ENCODE measurements around the gene GPANK1.

The GPANK1 gene

DNA sequence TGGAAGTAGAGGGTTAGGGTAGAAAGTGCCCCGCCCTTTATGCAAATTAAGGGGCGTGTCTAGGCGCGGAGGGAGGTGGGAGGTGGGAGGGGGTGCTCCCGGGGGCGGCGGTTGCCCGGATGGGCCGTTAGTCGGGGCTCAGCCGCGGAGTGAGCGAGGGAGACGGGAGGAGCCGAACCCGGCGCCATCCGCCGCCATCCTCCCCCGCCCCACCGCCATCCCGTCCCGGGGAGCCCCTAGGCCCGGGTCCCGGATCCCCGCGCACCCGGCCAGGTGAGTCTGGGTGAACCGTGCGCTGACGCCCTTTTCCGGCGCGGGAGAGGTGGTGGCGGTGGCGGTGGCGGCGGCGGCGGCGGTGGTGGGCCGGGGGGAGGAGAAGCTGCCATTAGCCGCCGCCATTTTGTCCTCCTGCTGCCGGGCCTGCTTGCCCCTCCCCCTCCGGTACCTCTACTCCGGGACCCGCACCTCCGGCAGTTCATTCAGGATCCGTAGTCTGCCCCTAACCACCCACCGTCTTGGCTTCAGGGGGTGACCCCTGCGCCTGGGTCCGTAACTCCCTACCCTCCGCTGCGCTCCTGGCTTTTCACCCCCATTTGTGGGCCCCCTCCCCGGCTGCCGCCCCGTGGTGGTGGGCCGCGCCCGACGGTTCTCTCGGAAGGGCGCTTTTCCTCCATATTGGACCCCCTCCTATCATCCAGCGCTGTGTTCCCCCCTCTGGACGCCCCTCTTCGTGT lies 44.0 kb downstream of the GPANK1 start, which contains the start of gene PRRC2A (continued):
- TF ChIP-seq TCF7L2 (IDR thresholded peaks at IDR 0.05; ENCODE audit: borderline replicate concordance, low read depth, low read length) (no peak), ZNF24 (tag by site-specific recombination; IDR thresholded peaks at IDR 0.05) (0 out of 2 replicates have a peak, but pooled peaks have one; percentile 61), ZNF350 (tag by site-specific recombination; IDR thresholded peaks at IDR 0.05) (no peak), ZNF544 (tag by site-specific recombination; IDR thresholded peaks at IDR 0.05) (no peak), HOXD13 (CRISPR knock-in tag; IDR thresholded peaks at IDR 0.05; ENCODE audit: borderline replicate concordance) (no peak), ZNF311 (tag by site-specific recombination; IDR thresholded peaks at IDR 0.05; ENCODE audit: borderline replicate concordance) (no peak), ZNF658 (tag by site-specific recombination; IDR thresholded peaks at IDR 0.05) (no peak), ZNF239 (tag by site-specific recombination; IDR thresholded peaks at IDR 0.05) (0 out of 2 replicates have a peak, but pooled peaks have one; percentile 37), ZSCAN23 (tag by site-specific recombination; IDR thresholded peaks at IDR 0.05) (no peak; the same call in 1 of the 2 replicates), ZNF600 (tag by site-specific recombination; IDR thresholded peaks at IDR 0.05) (peak; percentile 79), ZNF555 (tag by site-specific recombination; conservative IDR thresholded peaks at IDR 0.05) (no peak), ZNF16 (tag by site-specific recombination; IDR thresholded peaks at IDR 0.05; ENCODE audit: low read depth) (no peak), ZNF416 (tag by site-specific recombination; IDR thresholded peaks at IDR 0.05) (no peak), GLI2 (tag by site-specific recombination; IDR thresholded peaks at IDR 0.05; ENCODE audit: borderline replicate concordance, low read depth) (no peak), ZIC2 (tag by site-specific recombination; IDR thresholded peaks at IDR 0.05) (peak; percentile 68), KLF16 (tag by site-specific recombination; IDR thresholded peaks at IDR 0.05) (peak; percentile 92), KLF7 (tag by site-specific recombination; IDR thresholded peaks at IDR 0.05; ENCODE audit: borderline replicate concordance) (peak; percentile 67; the same call in 1 of the 2 replicates), ZFP69B (tag by site-specific recombination; IDR thresholded peaks at IDR 0.05) (peak; percentile 83), ZNF114 (tag by site-specific recombination; IDR thresholded peaks at IDR 0.05) (no peak), ZNF146 (tag by site-specific recombination; IDR thresholded peaks at IDR 0.05) (peak; percentile 58), ZNF157 (tag by site-specific recombination; IDR thresholded peaks at IDR 0.05) (0 out of 2 replicates have a peak, but pooled peaks have one; percentile 6), ZNF585B (tag by site-specific recombination; IDR thresholded peaks at IDR 0.05) (peak; percentile 74), REPIN1 (tag by site-specific recombination; IDR thresholded peaks at IDR 0.05; ENCODE audit: low read depth) (peak; percentile 79; the same call in 1 of the 2 replicates), SP7 (tag by site-specific recombination; IDR thresholded peaks at IDR 0.05) (peak; percentile 68; the same call in 1 of the 2 replicates), ZNF707 (tag by site-specific recombination; IDR thresholded peaks at IDR 0.05) (no peak), ZNF223 (tag by site-specific recombination; IDR thresholded peaks at IDR 0.05) (peak; percentile 27; the same call in 1 of the 2 replicates)
- TF ChIP-seq, protein P1, sequence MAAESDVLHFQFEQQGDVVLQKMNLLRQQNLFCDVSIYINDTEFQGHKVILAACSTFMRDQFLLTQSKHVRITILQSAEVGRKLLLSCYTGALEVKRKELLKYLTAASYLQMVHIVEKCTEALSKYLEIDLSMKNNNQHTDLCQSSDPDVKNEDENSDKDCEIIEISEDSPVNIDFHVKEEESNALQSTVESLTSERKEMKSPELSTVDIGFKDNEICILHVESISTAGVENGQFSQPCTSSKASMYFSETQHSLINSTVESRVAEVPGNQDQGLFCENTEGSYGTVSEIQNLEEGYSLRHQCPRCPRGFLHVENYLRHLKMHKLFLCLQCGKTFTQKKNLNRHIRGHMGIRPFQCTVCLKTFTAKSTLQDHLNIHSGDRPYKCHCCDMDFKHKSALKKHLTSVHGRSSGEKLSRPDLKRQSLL (tag by site-specific recombination; IDR thresholded peaks at IDR 0.05): 0 out of 2 replicates have a peak, but pooled peaks have one; percentile 11
- TF ChIP-seq, protein P2, sequence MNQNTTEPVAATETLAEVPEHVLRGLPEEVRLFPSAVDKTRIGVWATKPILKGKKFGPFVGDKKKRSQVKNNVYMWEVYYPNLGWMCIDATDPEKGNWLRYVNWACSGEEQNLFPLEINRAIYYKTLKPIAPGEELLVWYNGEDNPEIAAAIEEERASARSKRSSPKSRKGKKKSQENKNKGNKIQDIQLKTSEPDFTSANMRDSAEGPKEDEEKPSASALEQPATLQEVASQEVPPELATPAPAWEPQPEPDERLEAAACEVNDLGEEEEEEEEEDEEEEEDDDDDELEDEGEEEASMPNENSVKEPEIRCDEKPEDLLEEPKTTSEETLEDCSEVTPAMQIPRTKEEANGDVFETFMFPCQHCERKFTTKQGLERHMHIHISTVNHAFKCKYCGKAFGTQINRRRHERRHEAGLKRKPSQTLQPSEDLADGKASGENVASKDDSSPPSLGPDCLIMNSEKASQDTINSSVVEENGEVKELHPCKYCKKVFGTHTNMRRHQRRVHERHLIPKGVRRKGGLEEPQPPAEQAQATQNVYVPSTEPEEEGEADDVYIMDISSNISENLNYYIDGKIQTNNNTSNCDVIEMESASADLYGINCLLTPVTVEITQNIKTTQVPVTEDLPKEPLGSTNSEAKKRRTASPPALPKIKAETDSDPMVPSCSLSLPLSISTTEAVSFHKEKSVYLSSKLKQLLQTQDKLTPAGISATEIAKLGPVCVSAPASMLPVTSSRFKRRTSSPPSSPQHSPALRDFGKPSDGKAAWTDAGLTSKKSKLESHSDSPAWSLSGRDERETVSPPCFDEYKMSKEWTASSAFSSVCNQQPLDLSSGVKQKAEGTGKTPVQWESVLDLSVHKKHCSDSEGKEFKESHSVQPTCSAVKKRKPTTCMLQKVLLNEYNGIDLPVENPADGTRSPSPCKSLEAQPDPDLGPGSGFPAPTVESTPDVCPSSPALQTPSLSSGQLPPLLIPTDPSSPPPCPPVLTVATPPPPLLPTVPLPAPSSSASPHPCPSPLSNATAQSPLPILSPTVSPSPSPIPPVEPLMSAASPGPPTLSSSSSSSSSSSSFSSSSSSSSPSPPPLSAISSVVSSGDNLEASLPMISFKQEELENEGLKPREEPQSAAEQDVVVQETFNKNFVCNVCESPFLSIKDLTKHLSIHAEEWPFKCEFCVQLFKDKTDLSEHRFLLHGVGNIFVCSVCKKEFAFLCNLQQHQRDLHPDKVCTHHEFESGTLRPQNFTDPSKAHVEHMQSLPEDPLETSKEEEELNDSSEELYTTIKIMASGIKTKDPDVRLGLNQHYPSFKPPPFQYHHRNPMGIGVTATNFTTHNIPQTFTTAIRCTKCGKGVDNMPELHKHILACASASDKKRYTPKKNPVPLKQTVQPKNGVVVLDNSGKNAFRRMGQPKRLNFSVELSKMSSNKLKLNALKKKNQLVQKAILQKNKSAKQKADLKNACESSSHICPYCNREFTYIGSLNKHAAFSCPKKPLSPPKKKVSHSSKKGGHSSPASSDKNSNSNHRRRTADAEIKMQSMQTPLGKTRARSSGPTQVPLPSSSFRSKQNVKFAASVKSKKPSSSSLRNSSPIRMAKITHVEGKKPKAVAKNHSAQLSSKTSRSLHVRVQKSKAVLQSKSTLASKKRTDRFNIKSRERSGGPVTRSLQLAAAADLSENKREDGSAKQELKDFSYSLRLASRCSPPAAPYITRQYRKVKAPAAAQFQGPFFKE (tag by site-specific recombination; IDR thresholded peaks at IDR 0.05; ENCODE audit: borderline replicate concordance): no peak
- TF ChIP-seq, protein P3, sequence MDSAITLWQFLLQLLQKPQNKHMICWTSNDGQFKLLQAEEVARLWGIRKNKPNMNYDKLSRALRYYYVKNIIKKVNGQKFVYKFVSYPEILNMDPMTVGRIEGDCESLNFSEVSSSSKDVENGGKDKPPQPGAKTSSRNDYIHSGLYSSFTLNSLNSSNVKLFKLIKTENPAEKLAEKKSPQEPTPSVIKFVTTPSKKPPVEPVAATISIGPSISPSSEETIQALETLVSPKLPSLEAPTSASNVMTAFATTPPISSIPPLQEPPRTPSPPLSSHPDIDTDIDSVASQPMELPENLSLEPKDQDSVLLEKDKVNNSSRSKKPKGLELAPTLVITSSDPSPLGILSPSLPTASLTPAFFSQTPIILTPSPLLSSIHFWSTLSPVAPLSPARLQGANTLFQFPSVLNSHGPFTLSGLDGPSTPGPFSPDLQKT (IDR thresholded peaks at IDR 0.05; ENCODE audit: borderline replicate concordance, low read depth, low read length): no peak

Measured in HEK293 (cell line).